Keratinocyte (primary cell): Measurements from ENCODE around the gene SLC9A8.

Source experiments
- CTCF ChIP-seq, 3 experiments: IDR thresholded peaks in 1 of 3; conservative IDR thresholded peaks in 1 of 3; optimal IDR thresholded peaks in 1 of 3; 2 replicates in 2 of 3; 3 replicates in 1 of 3; pipeline versions ENCODE3 to v1.5.1; 2011; ENCODE audit warnings: low read length in 3 of 3, mild to moderate bottlenecking in 3 of 3, moderate library complexity in 2 of 3, control low read depth in 1 of 3, inconsistent platforms in 1 of 3; ENCODE audit not compliant: insufficient read depth in 2 of 3; ENCODE audit errors: extremely low read depth in 1 of 3
- EZH2 ChIP-seq: IDR thresholded peaks from one replicate; pipeline ENCODE4 v1.6.1; 2012; ENCODE audit warnings: inconsistent platforms, mild to moderate bottlenecking, low read length, moderate library complexity

DNA sequence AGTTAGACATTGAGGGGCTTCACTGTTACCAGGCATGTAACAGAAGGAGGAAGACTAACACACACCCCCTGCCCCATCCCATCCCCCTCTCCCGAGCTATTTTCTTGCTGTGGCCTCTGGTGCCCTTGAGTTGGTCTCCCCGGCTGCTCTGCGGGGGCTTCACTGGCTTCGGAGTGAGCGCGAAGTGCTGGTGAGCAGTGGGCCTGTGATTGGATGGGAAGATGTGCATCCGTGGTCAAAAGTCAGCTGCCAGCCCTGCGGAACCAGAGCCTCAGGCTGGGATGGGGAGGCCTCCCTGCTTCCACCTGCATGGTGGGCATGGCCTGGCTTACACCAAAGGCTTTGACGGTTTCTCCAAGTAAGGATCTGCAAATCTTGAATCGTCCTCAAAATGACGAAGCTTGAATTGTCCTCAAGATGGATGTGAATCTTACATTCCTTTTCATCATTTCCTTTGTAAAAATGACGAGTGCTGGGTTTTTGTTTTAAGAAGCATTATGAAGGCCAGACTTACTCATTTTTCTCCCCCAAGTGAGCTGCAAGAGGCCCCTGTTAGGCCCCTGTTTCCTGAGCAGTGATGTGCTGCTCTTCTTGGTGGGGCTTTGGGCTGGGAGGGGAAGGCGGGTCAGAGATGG, 79.0 kb downstream of the SLC9A8 start:
- no peak for TF ChIP-seq EZH2
- TF ChIP-seq CTCF (optimal IDR thresholded peaks at IDR 0.05 in 1 of 3, IDR thresholded peaks at IDR 0.05 in 1 of 3, conservative IDR thresholded peaks at IDR 0.05 in 1 of 3; ENCODE audit: extremely low read depth in 1 of 3, insufficient read depth in 2 of 3, low read length in 3 of 3), result no peak
